GM23338 (cell line): Measurements from ENCODE around the gene NTRK3. TPM values are rescaled to one million over a fixed set of nuclear protein-coding genes. Genes with fewer than 3 reads are reported as not detected.

Experiments
- CREB1 ChIP-seq: fragments of 250-450 bp; sonication (Bioruptor Pico); IDR thresholded peaks from 2 replicates; pipeline ENCODE4 v1.5.0; 2020; ENCODE audit warnings: low read depth, mild to moderate bottlenecking, moderate library complexity
- EZH2 ChIP-seq: fragments of 200-600 bp; sonication (generic); IDR thresholded peaks from one replicate; pipeline ENCODE4 v1.8.0; 2017; ENCODE audit warnings: antibody characterized with exemption, mild to moderate bottlenecking, low read depth; ENCODE audit not compliant: unreplicated experiment
- EZH2phosphoT487 ChIP-seq: fragments of 200-600 bp; sonication (generic); IDR thresholded peaks from one replicate; pipeline ENCODE4 v1.8.1; 2018; ENCODE audit warnings: antibody characterized with exemption; ENCODE audit not compliant: unreplicated experiment
- POLR2AphosphoS5 ChIP-seq: IDR thresholded peaks from 2 replicates; pipeline ENCODE4 v1.6.1; 2016; ENCODE audit warnings: antibody characterized with exemption, low read depth
- ZNF331 ChIP-seq: fragments of 250-450 bp; sonication (Bioruptor Pico); IDR thresholded peaks from 2 replicates; pipeline ENCODE4 v1.5.0; 2020; ENCODE audit warnings: low read depth, mild to moderate bottlenecking, moderate library complexity
- ZNF462 ChIP-seq: fragments of 250-450 bp; sonication (Bioruptor Pico); IDR thresholded peaks from 2 replicates; pipeline ENCODE4 v1.5.0; 2020; ENCODE audit warnings: mild to moderate bottlenecking, moderate library complexity
- polyA plus RNA-seq: library from polyadenylated mRNA; unstranded; fragments of >200 nt; fragmentation: Nextera tagmentation; extraction: Ambion mirVana; gene quantifications from 2 replicates; pipeline ENCODE4 v1.2.1, GENCODE V29; 2016
- total RNA-seq: library from RNA; depleted of rRNA; stranded (reverse); fragments of >200 nt; shearing (Covaris generic); gene quantifications from 2 replicates; pipeline ENCODE4 v1.2.3, GENCODE V29; 2014
- TF ChIP-seq, protein P1 (sequence below): IDR thresholded peaks from one replicate; pipeline ENCODE4 v1.6.1; 2018; ENCODE audit warnings: antibody characterized with exemption; ENCODE audit not compliant: unreplicated experiment
- TF ChIP-seq, protein P2 (sequence below), 2 experiments: fragments of 200-600 bp in 1 of 2; sonication (generic) in 1 of 2; conservative IDR thresholded peaks; 2 replicates each; pipeline versions ENCODE4 v1.5.1 to v1.6.1; 2016 to 2017; ENCODE audit warnings: antibody characterized with exemption in 2 of 2, low read depth in 2 of 2, mild to moderate bottlenecking in 2 of 2, moderate library complexity in 1 of 2

NTRK3 gene
- total and polyA plus RNA-seq, 2 experiments from 2014 or later = 3.1 to 5.3 TPM

DNA sequence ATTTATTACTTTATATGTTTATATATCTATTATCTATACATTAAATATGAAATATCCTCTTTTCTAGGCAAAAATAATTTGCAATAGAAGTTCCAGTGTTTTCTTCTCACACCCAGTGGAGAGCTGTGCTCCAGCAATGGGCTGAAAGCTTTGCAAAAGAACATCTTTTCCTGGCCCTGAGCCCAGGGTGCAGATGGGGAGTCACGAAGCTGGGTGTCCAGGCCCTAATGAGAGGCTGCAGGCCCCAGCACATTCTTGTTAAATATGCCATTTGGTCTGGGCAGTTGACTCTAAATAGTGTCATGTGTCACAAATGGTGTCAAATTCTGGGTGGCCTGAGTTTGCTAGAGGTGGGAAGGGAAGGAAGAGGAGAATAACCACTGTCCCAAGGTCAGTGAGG lies 5.7 kb downstream of the NTRK3 start (continued):
- TF ChIP-seq ZNF462 = no peak
- TF ChIP-seq, protein P1, sequence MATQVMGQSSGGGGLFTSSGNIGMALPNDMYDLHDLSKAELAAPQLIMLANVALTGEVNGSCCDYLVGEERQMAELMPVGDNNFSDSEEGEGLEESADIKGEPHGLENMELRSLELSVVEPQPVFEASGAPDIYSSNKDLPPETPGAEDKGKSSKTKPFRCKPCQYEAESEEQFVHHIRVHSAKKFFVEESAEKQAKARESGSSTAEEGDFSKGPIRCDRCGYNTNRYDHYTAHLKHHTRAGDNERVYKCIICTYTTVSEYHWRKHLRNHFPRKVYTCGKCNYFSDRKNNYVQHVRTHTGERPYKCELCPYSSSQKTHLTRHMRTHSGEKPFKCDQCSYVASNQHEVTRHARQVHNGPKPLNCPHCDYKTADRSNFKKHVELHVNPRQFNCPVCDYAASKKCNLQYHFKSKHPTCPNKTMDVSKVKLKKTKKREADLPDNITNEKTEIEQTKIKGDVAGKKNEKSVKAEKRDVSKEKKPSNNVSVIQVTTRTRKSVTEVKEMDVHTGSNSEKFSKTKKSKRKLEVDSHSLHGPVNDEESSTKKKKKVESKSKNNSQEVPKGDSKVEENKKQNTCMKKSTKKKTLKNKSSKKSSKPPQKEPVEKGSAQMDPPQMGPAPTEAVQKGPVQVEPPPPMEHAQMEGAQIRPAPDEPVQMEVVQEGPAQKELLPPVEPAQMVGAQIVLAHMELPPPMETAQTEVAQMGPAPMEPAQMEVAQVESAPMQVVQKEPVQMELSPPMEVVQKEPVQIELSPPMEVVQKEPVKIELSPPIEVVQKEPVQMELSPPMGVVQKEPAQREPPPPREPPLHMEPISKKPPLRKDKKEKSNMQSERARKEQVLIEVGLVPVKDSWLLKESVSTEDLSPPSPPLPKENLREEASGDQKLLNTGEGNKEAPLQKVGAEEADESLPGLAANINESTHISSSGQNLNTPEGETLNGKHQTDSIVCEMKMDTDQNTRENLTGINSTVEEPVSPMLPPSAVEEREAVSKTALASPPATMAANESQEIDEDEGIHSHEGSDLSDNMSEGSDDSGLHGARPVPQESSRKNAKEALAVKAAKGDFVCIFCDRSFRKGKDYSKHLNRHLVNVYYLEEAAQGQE = no peak
- TF ChIP-seq POLR2AphosphoS5 = no peak
- no peak for TF ChIP-seq ZNF331 (CRISPR knock-in tag)
- TF ChIP-seq EZH2phosphoT487 = no peak
- TF ChIP-seq CREB1 = no peak
- no peak for TF ChIP-seq EZH2
- TF ChIP-seq, protein P2, sequence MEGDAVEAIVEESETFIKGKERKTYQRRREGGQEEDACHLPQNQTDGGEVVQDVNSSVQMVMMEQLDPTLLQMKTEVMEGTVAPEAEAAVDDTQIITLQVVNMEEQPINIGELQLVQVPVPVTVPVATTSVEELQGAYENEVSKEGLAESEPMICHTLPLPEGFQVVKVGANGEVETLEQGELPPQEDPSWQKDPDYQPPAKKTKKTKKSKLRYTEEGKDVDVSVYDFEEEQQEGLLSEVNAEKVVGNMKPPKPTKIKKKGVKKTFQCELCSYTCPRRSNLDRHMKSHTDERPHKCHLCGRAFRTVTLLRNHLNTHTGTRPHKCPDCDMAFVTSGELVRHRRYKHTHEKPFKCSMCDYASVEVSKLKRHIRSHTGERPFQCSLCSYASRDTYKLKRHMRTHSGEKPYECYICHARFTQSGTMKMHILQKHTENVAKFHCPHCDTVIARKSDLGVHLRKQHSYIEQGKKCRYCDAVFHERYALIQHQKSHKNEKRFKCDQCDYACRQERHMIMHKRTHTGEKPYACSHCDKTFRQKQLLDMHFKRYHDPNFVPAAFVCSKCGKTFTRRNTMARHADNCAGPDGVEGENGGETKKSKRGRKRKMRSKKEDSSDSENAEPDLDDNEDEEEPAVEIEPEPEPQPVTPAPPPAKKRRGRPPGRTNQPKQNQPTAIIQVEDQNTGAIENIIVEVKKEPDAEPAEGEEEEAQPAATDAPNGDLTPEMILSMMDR (conservative IDR thresholded peaks at IDR 0.05; ENCODE audit: low read depth in 2 of 2) = no peak
